Nephron progenitor cell (in vitro differentiated cells): ENCODE results near the gene RAB11FIP4.
A peak's percentile ranks its signal among the peaks of the same experiment; 100 is the strongest.

Experiments used
- DNase-seq: peaks from one replicate; pipeline ENCODE4 v3.0.0; 2021
- H3K27ac Mint-ChIP-seq: 2 replicates; pipeline ENCODE4 v1.8.0; 2021; ENCODE audit warnings: mild to moderate bottlenecking, moderate library complexity, mixed read lengths
- H3K27me3 Mint-ChIP-seq: 2 replicates; pipeline ENCODE4 v1.8.0; 2021; ENCODE audit warnings: mild to moderate bottlenecking, low read depth, mixed read lengths; ENCODE audit not compliant: poor library complexity
- H3K36me3 Mint-ChIP-seq: 2 replicates; pipeline ENCODE4 v1.8.0; 2021; ENCODE audit warnings: low read depth, mixed read lengths
- H3K4me1 Mint-ChIP-seq: 2 replicates; pipeline ENCODE4 v1.8.0; 2021; ENCODE audit warnings: mixed read lengths
- H3K4me3 Mint-ChIP-seq: 2 replicates; pipeline ENCODE4 v1.8.0; 2021; ENCODE audit warnings: mild to moderate bottlenecking, moderate library complexity, mixed read lengths
- H3K9me3 Mint-ChIP-seq: 2 replicates; pipeline ENCODE4 v1.8.0; 2021; ENCODE audit warnings: mild to moderate bottlenecking, moderate library complexity, mixed read lengths
- CTCF ChIP-seq: fragments of 200-600 bp; sonication (generic); IDR thresholded peaks from 2 replicates; pipeline ENCODE4 v1.5.0; 2021; ENCODE audit warnings: antibody characterized with exemption

The RAB11FIP4 gene

GRCh38 chr17:31548709-31549108, 157.2 kb downstream of the RAB11FIP4 start:
- no peak for DNase-seq
- Mint-ChIP-seq H3K4me1 (peaks cover 12% of the 10 kb centered on the region), H3K36me3 (no peaks in the 10 kb centered on the region), H3K9me3 (peaks cover 5% of the 10 kb centered on the region), H3K27me3 (peaks cover 11% of the 10 kb centered on the region), H3K27ac (no peak overlapping the region), H3K4me3 (peak overlapping the region; percentile 94)
- TF ChIP-seq CTCF, result no peak

- no peak for DNase-seq
- Mint-ChIP-seq H3K27me3 (peaks cover 15% of the 10 kb centered on the region), H3K36me3 (no peaks in the 10 kb centered on the region), H3K4me1 (peaks cover 12% of the 10 kb centered on the region), H3K27ac (no peak overlapping the region), H3K9me3 (peaks cover 5% of the 10 kb centered on the region), H3K4me3 (peak overlapping the region; percentile 94)
- no peak for TF ChIP-seq CTCF
Observed at GRCh38 chr17:31549121-31549524, 157.6 kb downstream of the RAB11FIP4 start.

- peaks cover 12% of the 10 kb centered on the region for H3K4me1 Mint-ChIP-seq
- H3K27ac Mint-ChIP-seq, result peak overlapping the region; percentile 48
- DNase-seq, result peak; percentile 94
- H3K4me3 Mint-ChIP-seq, result peak overlapping the region; percentile 94
- H3K27me3 Mint-ChIP-seq, result peaks cover 16% of the 10 kb centered on the region
- H3K36me3 Mint-ChIP-seq, result no peaks in the 10 kb centered on the region
- H3K9me3 Mint-ChIP-seq, result peaks cover 5% of the 10 kb centered on the region
- TF ChIP-seq CTCF, result no peak
Observed at GRCh38 chr17:31549525-31550388, 158.3 kb downstream of the RAB11FIP4 start.

GRCh38 chr17:31550389-31551056, 159.0 kb downstream of the RAB11FIP4 start:
- peak overlapping the region; percentile 85 for H3K4me3 Mint-ChIP-seq
- peaks cover 16% of the 10 kb centered on the region for H3K27me3 Mint-ChIP-seq
- peak overlapping the region; percentile 48 for H3K27ac Mint-ChIP-seq

GRCh38 chr17:31552568-31552967, 161.1 kb downstream of the RAB11FIP4 start:
- Mint-ChIP-seq H3K4me3 (no peak overlapping the region), H3K9me3 (no peaks in the 10 kb centered on the region), H3K27ac (no peak overlapping the region), H3K27me3 (peaks cover 20% of the 10 kb centered on the region), H3K4me1 (peaks cover 12% of the 10 kb centered on the region), H3K36me3 (no peaks in the 10 kb centered on the region)
- no peak for DNase-seq
- TF ChIP-seq CTCF, result no peak

More at GRCh38 chr17:31550389-31551056, 159.0 kb downstream of the RAB11FIP4 start:
- no peak for DNase-seq
- no peak for TF ChIP-seq CTCF
- Mint-ChIP-seq H3K9me3 (peaks cover 4% of the 10 kb centered on the region), H3K36me3 (no peaks in the 10 kb centered on the region), H3K4me1 (peaks cover 12% of the 10 kb centered on the region)
